OCI-LY1 (cell line): ENCODE results near the gene NMUR2.

Source experiments
- EZH2 ChIP-seq: fragments of 200-600 bp; sonication (generic), shearing (Covaris generic); IDR thresholded peaks from 2 replicates; pipeline ENCODE4 v1.8.0; 2017; ENCODE audit warnings: borderline replicate concordance, mixed run types, mild to moderate bottlenecking, antibody characterized with exemption, low read length, moderate library complexity, mixed read lengths
- TF ChIP-seq, protein P1 (sequence below): fragments of 200-600 bp; sonication (generic), shearing (Covaris generic); IDR thresholded peaks from 2 replicates; pipeline ENCODE4 v1.5.1; 2017; ENCODE audit warnings: mild to moderate bottlenecking, antibody characterized with exemption, low read length, moderate library complexity, mixed read lengths

DNA sequence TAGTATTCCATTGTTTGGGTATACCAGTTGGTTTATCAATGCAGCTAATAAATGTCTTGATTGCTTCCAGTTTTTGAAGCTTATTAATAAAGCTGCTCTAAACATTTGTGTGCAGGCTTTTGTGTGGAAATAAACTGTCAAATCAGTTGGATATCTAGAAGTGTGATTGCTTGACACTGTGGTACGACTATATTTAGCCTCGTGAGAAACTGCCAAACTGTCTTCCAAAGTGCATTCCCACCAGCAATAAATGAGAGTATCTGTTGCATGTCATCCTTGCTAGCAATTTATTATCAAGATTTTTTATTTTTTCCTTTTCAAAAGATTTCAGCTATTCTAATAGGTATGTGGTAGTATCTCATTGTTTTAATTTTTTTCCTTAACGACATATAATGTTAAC lies 37.5 kb downstream of the NMUR2 start:
- TF ChIP-seq, protein P1, sequence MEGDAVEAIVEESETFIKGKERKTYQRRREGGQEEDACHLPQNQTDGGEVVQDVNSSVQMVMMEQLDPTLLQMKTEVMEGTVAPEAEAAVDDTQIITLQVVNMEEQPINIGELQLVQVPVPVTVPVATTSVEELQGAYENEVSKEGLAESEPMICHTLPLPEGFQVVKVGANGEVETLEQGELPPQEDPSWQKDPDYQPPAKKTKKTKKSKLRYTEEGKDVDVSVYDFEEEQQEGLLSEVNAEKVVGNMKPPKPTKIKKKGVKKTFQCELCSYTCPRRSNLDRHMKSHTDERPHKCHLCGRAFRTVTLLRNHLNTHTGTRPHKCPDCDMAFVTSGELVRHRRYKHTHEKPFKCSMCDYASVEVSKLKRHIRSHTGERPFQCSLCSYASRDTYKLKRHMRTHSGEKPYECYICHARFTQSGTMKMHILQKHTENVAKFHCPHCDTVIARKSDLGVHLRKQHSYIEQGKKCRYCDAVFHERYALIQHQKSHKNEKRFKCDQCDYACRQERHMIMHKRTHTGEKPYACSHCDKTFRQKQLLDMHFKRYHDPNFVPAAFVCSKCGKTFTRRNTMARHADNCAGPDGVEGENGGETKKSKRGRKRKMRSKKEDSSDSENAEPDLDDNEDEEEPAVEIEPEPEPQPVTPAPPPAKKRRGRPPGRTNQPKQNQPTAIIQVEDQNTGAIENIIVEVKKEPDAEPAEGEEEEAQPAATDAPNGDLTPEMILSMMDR, result no peak
- TF ChIP-seq EZH2, result no peak
